Measurements from ENCODE around the gene ZIC1. TPM values are rescaled to one million over a fixed set of nuclear protein-coding genes. Genes with fewer than 3 reads are reported as not detected.

The ZIC1 gene
- total RNA-seq, 2 donors from 2014 or later: not detected

DNA sequence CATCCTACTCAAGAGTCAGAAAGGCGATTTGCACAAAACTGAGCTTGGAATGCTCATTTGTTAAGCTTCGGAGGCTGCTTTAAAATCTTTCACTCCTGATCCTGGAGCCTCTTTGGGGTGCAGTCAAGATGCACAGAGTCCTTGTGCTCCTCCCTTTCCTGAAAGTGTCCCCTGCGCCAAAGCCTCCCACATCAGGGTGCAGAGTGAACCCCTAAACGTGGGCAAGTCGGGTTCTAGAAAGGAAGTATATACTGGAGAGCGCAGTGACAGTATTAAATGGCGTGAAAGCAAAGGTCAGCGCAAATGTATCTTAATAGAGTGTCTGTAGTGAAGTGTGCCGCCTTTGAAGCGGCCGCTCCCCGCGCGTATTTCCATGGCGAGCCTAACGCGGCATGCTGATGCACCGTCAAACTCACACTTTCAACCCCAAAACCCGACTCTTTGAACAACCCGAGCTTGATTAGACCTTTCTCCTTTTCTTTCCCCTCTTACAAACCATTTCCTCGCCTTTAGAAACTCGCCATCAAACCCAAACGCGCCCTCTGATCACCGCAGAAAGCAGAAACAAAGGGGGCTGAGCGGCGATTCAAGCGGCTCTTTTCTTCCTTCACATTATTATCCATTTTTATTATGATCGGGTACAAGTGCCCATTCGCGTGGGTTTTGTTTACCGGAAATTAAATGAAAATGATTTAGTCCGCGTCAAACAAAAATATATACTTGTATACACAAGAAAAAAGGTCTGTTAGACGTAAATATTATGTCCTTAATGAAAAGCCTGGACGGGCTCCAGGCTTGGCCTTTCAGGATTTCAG lies 21.1 kb upstream of the ZIC1 start:
- H3K27me3 ChIP-seq (ENCODE audit: control insufficient read depth, insufficient read depth, low read length, poor library complexity, severe bottlenecking): peaks cover 100% of the 10 kb centered on the region
- no peak overlapping the region for H3K4me3 Mint-ChIP-seq
- no peak overlapping the region for H3K9ac ChIP-seq (ENCODE audit: extremely low read depth, low read length, poor library complexity, severe bottlenecking)
- DNase-seq: no peak
- TF ChIP-seq, protein P1, sequence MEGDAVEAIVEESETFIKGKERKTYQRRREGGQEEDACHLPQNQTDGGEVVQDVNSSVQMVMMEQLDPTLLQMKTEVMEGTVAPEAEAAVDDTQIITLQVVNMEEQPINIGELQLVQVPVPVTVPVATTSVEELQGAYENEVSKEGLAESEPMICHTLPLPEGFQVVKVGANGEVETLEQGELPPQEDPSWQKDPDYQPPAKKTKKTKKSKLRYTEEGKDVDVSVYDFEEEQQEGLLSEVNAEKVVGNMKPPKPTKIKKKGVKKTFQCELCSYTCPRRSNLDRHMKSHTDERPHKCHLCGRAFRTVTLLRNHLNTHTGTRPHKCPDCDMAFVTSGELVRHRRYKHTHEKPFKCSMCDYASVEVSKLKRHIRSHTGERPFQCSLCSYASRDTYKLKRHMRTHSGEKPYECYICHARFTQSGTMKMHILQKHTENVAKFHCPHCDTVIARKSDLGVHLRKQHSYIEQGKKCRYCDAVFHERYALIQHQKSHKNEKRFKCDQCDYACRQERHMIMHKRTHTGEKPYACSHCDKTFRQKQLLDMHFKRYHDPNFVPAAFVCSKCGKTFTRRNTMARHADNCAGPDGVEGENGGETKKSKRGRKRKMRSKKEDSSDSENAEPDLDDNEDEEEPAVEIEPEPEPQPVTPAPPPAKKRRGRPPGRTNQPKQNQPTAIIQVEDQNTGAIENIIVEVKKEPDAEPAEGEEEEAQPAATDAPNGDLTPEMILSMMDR (conservative IDR thresholded peaks at IDR 0.05): no peak
- WGBS, 2 experiments (ENCODE audit: insufficient coverage in 1 of 2, insufficient read length in 1 of 2): 0 to 3% methylated on average over 14 to 33 of the region's 36 CpGs
- no peaks in the 10 kb centered on the region for H3K4me1 ChIP-seq (ENCODE audit: control insufficient read depth, insufficient read depth, low read length)
- no peak overlapping the region for H3K4me3 ChIP-seq (ENCODE audit: low read length)
- H3K9me3 Mint-ChIP-seq: no peaks in the 10 kb centered on the region
- H3K27me3 Mint-ChIP-seq (ENCODE audit: insufficient read depth): peaks cover 100% of the 10 kb centered on the region
- H3K9me3 ChIP-seq (ENCODE audit: control insufficient read depth, low read length): no peaks in the 10 kb centered on the region
- peaks cover 20% of the 10 kb centered on the region for H3K4me1 Mint-ChIP-seq
- peak overlapping the region; percentile 99 for H3K27ac ChIP-seq (ENCODE audit: low read depth, low read length)
- H3K27ac Mint-ChIP-seq: no peak overlapping the region
- H3K36me3 ChIP-seq (ENCODE audit: control insufficient read depth, insufficient read depth, low read length): no peaks in the 10 kb centered on the region
- no peaks in the 10 kb centered on the region for H3K36me3 Mint-ChIP-seq (ENCODE audit: low read depth)

DNA sequence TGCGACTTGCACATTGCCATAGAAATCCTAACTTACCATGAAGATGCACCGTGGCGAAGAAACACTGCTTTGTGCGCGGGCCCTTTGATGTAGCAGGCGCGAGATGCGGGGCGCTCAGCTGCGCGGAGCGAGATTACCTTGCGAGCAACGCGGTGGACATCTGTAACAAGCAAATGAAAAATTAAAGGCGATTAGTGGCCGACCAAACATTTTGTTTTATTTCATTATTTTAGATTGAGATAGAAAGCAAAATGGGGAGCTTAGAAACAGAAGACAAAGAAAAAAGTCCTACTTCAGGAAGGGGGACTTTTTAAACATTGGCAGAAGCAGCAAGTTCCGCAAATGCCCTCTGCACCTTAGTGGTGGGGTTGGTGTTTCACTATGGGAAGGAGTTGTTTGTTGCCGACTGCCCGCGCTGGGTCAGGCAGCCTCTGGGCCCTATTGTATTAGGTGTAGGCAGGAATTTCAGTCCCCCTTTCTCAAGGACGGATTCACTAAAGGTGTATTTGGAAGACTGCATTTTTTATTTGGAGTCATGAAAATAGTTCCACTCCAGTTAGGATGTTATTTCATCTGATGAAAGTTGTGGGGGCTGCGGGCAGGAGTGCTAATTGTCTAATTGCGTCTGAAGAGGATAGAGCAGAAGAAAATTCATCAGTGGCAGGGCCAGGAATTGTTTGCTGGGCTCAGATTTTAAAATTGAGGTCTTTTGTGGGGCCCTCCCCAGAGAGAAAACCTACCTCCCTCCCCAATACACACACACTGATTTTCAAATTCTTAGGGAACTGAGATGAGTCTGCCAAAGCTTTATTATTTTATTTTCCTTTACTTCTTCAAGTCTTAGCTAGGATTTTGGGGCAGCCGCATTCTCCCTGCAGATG lies 20.2 kb upstream of the ZIC1 start:
- Mint-ChIP-seq H3K36me3 (ENCODE audit: low read depth) (no peaks in the 10 kb centered on the region), H3K4me1 (peaks cover 16% of the 10 kb centered on the region), H3K27ac (no peak overlapping the region), H3K4me3 (no peak overlapping the region), H3K27me3 (ENCODE audit: insufficient read depth) (peaks cover 100% of the 10 kb centered on the region), H3K9me3 (no peaks in the 10 kb centered on the region)
- 2 to 4% methylated on average over 18 to 25 of the region's 25 CpGs for WGBS, 2 experiments (ENCODE audit: insufficient coverage in 1 of 2, insufficient read length in 1 of 2)
- TF ChIP-seq, protein P1 (conservative IDR thresholded peaks at IDR 0.05): no peak
- H3K9ac ChIP-seq (ENCODE audit: extremely low read depth, low read length, poor library complexity, severe bottlenecking): no peak overlapping the region
- H3K36me3 ChIP-seq (ENCODE audit: control insufficient read depth, insufficient read depth, low read length): no peaks in the 10 kb centered on the region
- no peaks in the 10 kb centered on the region for H3K9me3 ChIP-seq (ENCODE audit: control insufficient read depth, low read length)
- H3K4me1 ChIP-seq (ENCODE audit: control insufficient read depth, insufficient read depth, low read length): no peaks in the 10 kb centered on the region
- peaks cover 100% of the 10 kb centered on the region for H3K27me3 ChIP-seq (ENCODE audit: control insufficient read depth, insufficient read depth, low read length, poor library complexity, severe bottlenecking)
- peak overlapping the region; percentile 99 for H3K27ac ChIP-seq (ENCODE audit: low read depth, low read length)
- peak; percentile 74 for DNase-seq
- no peak overlapping the region for H3K4me3 ChIP-seq (ENCODE audit: low read length)

DNA sequence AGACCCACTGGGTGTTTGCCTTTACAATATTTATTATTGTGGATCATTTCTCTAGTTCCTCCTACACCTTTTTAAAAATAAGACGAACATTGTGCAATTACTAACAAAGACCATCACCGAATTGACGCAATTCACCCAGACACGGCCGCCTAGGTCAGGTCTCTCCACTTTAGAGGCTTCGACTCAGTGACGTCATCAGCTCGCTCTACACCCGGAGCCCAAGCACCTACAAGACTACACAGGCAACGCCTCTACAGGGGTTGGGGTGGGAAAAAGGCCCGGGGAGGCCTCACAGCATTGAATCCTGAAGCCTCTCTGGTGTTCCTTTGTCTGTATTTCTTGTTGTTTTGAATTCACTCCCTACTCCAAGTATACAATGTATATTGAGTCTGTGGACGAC lies 19.4 kb upstream of the ZIC1 start:
- no peak overlapping the region for H3K27ac Mint-ChIP-seq
- WGBS, 2 experiments (ENCODE audit: insufficient coverage in 1 of 2, insufficient read length in 1 of 2): 0 to 2% methylated on average over 2 to 11 of the region's 12 CpGs
- H3K36me3 Mint-ChIP-seq (ENCODE audit: low read depth): no peaks in the 10 kb centered on the region
- peak overlapping the region; percentile 99 for H3K27ac ChIP-seq (ENCODE audit: low read depth, low read length)
- H3K27me3 Mint-ChIP-seq (ENCODE audit: insufficient read depth): peaks cover 100% of the 10 kb centered on the region
- no peaks in the 10 kb centered on the region for H3K9me3 ChIP-seq (ENCODE audit: control insufficient read depth, low read length)
- H3K9me3 Mint-ChIP-seq: no peaks in the 10 kb centered on the region
- peak; percentile 74 for DNase-seq
- H3K36me3 ChIP-seq (ENCODE audit: control insufficient read depth, insufficient read depth, low read length): no peaks in the 10 kb centered on the region
- H3K4me3 Mint-ChIP-seq: no peak overlapping the region
- peaks cover 6% of the 10 kb centered on the region for H3K4me1 ChIP-seq (ENCODE audit: control insufficient read depth, insufficient read depth, low read length)
- TF ChIP-seq, protein P1 (conservative IDR thresholded peaks at IDR 0.05): no peak
- H3K27me3 ChIP-seq (ENCODE audit: control insufficient read depth, insufficient read depth, low read length, poor library complexity, severe bottlenecking): peaks cover 100% of the 10 kb centered on the region
- H3K4me3 ChIP-seq (ENCODE audit: low read length): no peak overlapping the region
- no peak overlapping the region for H3K9ac ChIP-seq (ENCODE audit: extremely low read depth, low read length, poor library complexity, severe bottlenecking)
- H3K4me1 Mint-ChIP-seq: peaks cover 21% of the 10 kb centered on the region

All from endodermal cell (in vitro differentiated cells).